MCF 10A (cell line): Measurements from ENCODE around the gene PPP2R2C. TPM values are rescaled to one million over a fixed set of nuclear protein-coding genes. Genes with fewer than 3 reads are reported as not detected.

Experiments
- BruUV-seq: library from RNA; stranded (reverse); fragments of 400-500 nt; replicated peaks from 2 replicates; lab custom pipeline; 2021; lab: Mats Ljungman, UMichigan
- CTCF ChIA-PET: fragments of 300-600 bp; sonication (Branson Sonifier 250); formaldehyde crosslinking; extraction: SDS; loops from one replicate; lab custom pipeline; 2021; ENCODE audit warnings: antibody characterized with exemption, inconsistent platforms; lab: Yijun Ruan, JAX
- POLR2A ChIA-PET: fragments of 300-600, 350-650 bp; sonication (Branson Sonifier 250); formaldehyde crosslinking; extraction: SDS; loops from one replicate; lab custom pipeline; 2020; ENCODE audit warnings: antibody characterized with exemption, inconsistent platforms; lab: Yijun Ruan, JAX
- DNase-seq: peaks from one replicate; pipeline ENCODE4 v3.0.0-alpha.2; 2018; ENCODE audit not compliant: unreplicated experiment
- H3K27ac Mint-ChIP-seq: one replicate; pipeline ENCODE4 v1.8.0; 2022; ENCODE audit warnings: mild to moderate bottlenecking, low read depth, mixed read lengths; ENCODE audit not compliant: unreplicated experiment
- H3K27me3 Mint-ChIP-seq: one replicate; pipeline ENCODE4 v1.8.0; 2022; ENCODE audit warnings: mixed read lengths; ENCODE audit not compliant: insufficient read depth, unreplicated experiment
- H3K36me3 Mint-ChIP-seq: one replicate; pipeline ENCODE4 v1.8.0; 2022; ENCODE audit warnings: mild to moderate bottlenecking, moderate library complexity, mixed read lengths; ENCODE audit not compliant: insufficient read depth, unreplicated experiment
- H3K4me1 Mint-ChIP-seq: one replicate; pipeline ENCODE4 v1.8.0; 2022; ENCODE audit warnings: mixed read lengths; ENCODE audit not compliant: insufficient read depth, unreplicated experiment
- H3K4me3 Mint-ChIP-seq: one replicate; pipeline ENCODE4 v1.8.0; 2022; ENCODE audit warnings: mild to moderate bottlenecking, moderate library complexity, mixed read lengths; ENCODE audit not compliant: unreplicated experiment
- H3K9me3 Mint-ChIP-seq: one replicate; pipeline ENCODE4 v1.8.0; 2022; ENCODE audit warnings: mixed read lengths; ENCODE audit not compliant: unreplicated experiment
- CTCF ChIP-seq: fragments of 200-600 bp; IDR thresholded peaks from one replicate; pipeline ENCODE4 v1.8.0; 2022; ENCODE audit warnings: antibody characterized with exemption, mild to moderate bottlenecking; ENCODE audit not compliant: unreplicated experiment
- intact Hi-C: fragments of 100-400 bp; cut with micrococcal nuclease; formaldehyde crosslinking; loops from 2 replicates; pipeline ENCODE4 v1.14.1; 2022
- total RNA-seq: library from RNA; stranded (reverse); gene quantifications from 2 replicates; pipeline ENCODE4 v1.2.3, GENCODE V29; 2022

The PPP2R2C gene
- total RNA-seq, 1 experiment from 2014 or later = 3.6 TPM

- Mint-ChIP-seq H3K27ac (no peak overlapping the region), H3K9me3 (no peaks in the 10 kb centered on the region), H3K4me3 (no peak overlapping the region), H3K4me1 (no peaks in the 10 kb centered on the region), H3K27me3 (peaks cover 11% of the 10 kb centered on the region), H3K36me3 (no peaks in the 10 kb centered on the region)
- ChIA-PET POLR2A (interaction anchor here (1.5 kb wide), 1 partner anchor 9 kb away, joined by 3 read pairs; no protein-coding TSS in a partner anchor), CTCF (interaction anchor here (0.6 to 20.3 kb wide), 11 partner anchors 8 to 1922 kb away, joined by 3 to 522 read pairs (median 4); no protein-coding TSS in a partner anchor)
- BruUV-seq = no TSS peak
- TF ChIP-seq CTCF = no peak
- DNase-seq = no peak
- intact Hi-C loops = no loop called here
Measured at GRCh38 chr4:6334203-6334887, 138.1 kb downstream of the PPP2R2C start.

- Mint-ChIP-seq H3K9me3 (no peaks in the 10 kb centered on the region), H3K36me3 (no peaks in the 10 kb centered on the region), H3K27ac (no peak overlapping the region), H3K4me3 (no peak overlapping the region), H3K27me3 (peaks cover 6% of the 10 kb centered on the region), H3K4me1 (no peaks in the 10 kb centered on the region)
- ChIA-PET CTCF (interaction anchor here (0.6 to 20.3 kb wide), 10 partner anchors 9 to 323 kb away, joined by 3 to 522 read pairs (median 7); no protein-coding TSS in a partner anchor), POLR2A (interaction anchor here (0.6 to 1.5 kb wide), 2 partner anchors 10 to 11 kb away, joined by 3 read pairs; no protein-coding TSS in a partner anchor)
- intact Hi-C loops = no loop called here
- no TSS peak for BruUV-seq
- peak; percentile 42 for DNase-seq
- peak; percentile 72 for TF ChIP-seq CTCF
Measured at GRCh38 chr4:6333301-6334202, 138.9 kb downstream of the PPP2R2C start.

- intact Hi-C loops = loop anchor here (1.0 kb wide), 1 partner anchor 214 kb away; no protein-coding TSS in a partner anchor
Measured at GRCh38 chr4:6332669-6333050, 139.8 kb downstream of the PPP2R2C start.

More at GRCh38 chr4:6332669-6333050, 139.8 kb downstream of the PPP2R2C start:
- BruUV-seq = no TSS peak
- ChIA-PET POLR2A (no interaction called here), CTCF (interaction anchor here (0.7 to 20.3 kb wide), 27 partner anchors 9 to 921 kb away, joined by 3 to 522 read pairs (median 5); no protein-coding TSS in a partner anchor)
- Mint-ChIP-seq H3K4me3 (no peak overlapping the region), H3K27me3 (no peaks in the 10 kb centered on the region), H3K27ac (no peak overlapping the region), H3K4me1 (no peaks in the 10 kb centered on the region), H3K9me3 (no peaks in the 10 kb centered on the region), H3K36me3 (no peaks in the 10 kb centered on the region)
- DNase-seq = no peak
- TF ChIP-seq CTCF = no peak
